Uterus (tissue), 2 donors: ENCODE results near the gene GPX4.

Source experiments
- POLR2A ChIP-seq, 2 donors: fragments of 450-650 bp; IDR thresholded peaks; one replicate each; pipeline ENCODE4 v1.6.1; 2016; ENCODE audit warnings: antibody characterized with exemption in 2 of 2, mild to moderate bottlenecking in 1 of 2, moderate library complexity in 1 of 2
- TF ChIP-seq, protein P1 (sequence below), 4 experiments: fragments of 200-600 bp in 2 of 4; fragments of 450-650 bp in 2 of 4; sonication (generic) in 2 of 4; IDR thresholded peaks; one replicate each; pipeline ENCODE4 v1.5.1; 2016 to 2019; ENCODE audit warnings: antibody characterized with exemption in 4 of 4, mild to moderate bottlenecking in 2 of 4, moderate library complexity in 1 of 4

- no peak for TF ChIP-seq POLR2A (IDR thresholded peaks at IDR 0.05)
- TF ChIP-seq, protein P1, sequence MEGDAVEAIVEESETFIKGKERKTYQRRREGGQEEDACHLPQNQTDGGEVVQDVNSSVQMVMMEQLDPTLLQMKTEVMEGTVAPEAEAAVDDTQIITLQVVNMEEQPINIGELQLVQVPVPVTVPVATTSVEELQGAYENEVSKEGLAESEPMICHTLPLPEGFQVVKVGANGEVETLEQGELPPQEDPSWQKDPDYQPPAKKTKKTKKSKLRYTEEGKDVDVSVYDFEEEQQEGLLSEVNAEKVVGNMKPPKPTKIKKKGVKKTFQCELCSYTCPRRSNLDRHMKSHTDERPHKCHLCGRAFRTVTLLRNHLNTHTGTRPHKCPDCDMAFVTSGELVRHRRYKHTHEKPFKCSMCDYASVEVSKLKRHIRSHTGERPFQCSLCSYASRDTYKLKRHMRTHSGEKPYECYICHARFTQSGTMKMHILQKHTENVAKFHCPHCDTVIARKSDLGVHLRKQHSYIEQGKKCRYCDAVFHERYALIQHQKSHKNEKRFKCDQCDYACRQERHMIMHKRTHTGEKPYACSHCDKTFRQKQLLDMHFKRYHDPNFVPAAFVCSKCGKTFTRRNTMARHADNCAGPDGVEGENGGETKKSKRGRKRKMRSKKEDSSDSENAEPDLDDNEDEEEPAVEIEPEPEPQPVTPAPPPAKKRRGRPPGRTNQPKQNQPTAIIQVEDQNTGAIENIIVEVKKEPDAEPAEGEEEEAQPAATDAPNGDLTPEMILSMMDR (IDR thresholded peaks at IDR 0.05), result no peak
Observed at GRCh38 chr19:1063030-1063908, 40.5 kb upstream of the GPX4 start.
